RCC 7860 (cell line): ENCODE results near the gene LMNTD1.

ENCODE experiments used
- DNase-seq: peaks from one replicate; pipeline ENCODE4 v3.0.0-alpha.2; 2015; ENCODE audit warnings: low spot score
- FAIRE-seq: peaks from 2 replicates; lab custom pipeline; 2012; peaks lifted over from hg19 to GRCh38; lab: Jason Lieb, UNC

Gene LMNTD1

GRCh38 chr12:25556153-25556552 is 3.1 kb upstream of the LMNTD1 start:
- DNase-seq, result no peak
- no peak for FAIRE-seq

GRCh38 chr12:25552681-25553080 is 402 bp downstream of the LMNTD1 start:
- DNase-seq (no peak), FAIRE-seq (no peak)

GRCh38 chr12:25550186-25550585 is 2.9 kb downstream of the LMNTD1 start:
- FAIRE-seq (no peak), DNase-seq (no peak)

DNA sequence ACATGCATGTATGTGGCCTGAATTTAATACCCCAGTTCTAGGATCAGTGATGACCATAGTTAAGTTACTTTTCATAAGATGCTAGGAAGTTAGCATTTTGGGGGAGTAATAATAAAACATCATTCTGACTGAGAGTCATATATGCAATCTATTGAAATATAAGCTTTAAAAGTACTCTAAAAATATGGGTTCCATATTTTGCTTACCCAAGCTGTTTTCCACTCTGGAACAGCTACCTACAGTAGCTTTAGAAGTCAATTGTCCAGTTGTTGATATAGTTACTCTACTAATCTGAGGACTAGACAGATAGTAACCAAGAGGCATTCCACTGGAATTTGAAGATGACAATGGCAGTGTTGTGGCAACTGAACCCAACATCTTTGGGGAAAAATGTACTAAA is 4.0 kb downstream of the LMNTD1 start:
- FAIRE-seq (no peak), DNase-seq (no peak)

DNA sequence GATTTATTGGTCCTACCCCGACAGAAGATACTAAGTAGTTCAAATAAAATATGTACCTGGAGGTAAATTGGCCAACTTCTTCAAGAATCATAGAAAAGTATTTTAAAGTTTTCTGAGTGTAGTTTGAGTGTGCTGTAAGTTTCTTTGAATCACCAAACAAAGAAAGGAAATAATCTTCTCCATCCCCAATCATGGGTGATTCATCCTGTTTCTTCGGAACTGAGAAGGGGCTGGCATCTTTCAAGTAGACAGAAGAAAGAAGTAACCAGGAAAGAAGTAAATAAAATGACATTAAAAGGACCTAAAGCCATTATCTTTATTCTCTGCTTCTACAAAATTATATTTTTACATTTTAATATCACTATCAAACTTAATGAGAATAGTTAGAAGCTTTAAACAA is 6.8 kb downstream of the LMNTD1 start:
- FAIRE-seq (no peak), DNase-seq (no peak)

- FAIRE-seq, result no peak
These were observed 19.9 kb downstream of the LMNTD1 start for GRCh38 chr12:25533150-25533549.

GRCh38 chr12:25531502-25532052 is 21.5 kb downstream of the LMNTD1 start:
- no peak for FAIRE-seq
- DNase-seq, result no peak

More at GRCh38 chr12:25533150-25533549, 19.9 kb downstream of the LMNTD1 start:
- no peak for DNase-seq

DNA sequence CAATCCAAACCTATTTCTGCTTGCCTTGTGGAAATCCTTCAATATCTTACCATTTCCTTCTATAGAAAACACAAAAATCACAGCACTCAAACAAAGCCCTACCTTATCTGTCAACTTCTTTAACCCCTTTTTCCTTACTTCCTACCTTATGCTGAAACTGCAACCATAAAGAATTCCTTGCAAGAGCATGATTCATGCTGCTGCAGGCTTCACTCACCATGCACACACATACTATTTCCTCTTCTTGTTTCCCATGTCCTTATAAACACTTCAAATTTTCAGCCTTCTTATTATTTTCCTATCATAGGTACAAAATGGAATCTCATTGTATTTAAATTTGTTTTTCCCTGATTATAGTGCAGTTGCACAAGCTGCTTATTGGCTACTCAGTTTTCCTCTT is 23.3 kb downstream of the LMNTD1 start:
- DNase-seq (peak; percentile 8), FAIRE-seq (peak; percentile 22)

GRCh38 chr12:25526778-25527177 is 26.3 kb downstream of the LMNTD1 start:
- FAIRE-seq, result peak; percentile 32

DNA sequence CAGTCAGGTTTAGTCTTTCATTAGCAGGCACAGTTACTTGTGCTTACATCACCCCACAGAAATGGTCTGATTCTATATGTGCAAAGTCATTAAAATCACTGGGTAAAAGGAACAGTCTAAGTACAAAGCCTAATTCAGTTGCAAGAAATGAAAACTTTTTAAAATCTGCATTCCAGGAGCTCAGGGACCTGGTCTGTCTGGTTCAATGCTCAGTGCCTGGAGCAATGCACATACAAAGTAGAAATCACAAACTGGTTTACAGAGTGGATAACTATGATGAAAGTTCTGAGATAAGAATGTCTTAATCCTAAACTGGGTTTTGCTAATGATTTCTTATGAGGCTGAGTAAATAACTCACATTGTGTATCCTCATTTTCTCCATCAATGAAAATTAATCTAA is 28.7 kb downstream of the LMNTD1 start:
- DNase-seq, result no peak
- FAIRE-seq, result no peak

More at GRCh38 chr12:25526778-25527177, 26.3 kb downstream of the LMNTD1 start:
- no peak for DNase-seq

DNA sequence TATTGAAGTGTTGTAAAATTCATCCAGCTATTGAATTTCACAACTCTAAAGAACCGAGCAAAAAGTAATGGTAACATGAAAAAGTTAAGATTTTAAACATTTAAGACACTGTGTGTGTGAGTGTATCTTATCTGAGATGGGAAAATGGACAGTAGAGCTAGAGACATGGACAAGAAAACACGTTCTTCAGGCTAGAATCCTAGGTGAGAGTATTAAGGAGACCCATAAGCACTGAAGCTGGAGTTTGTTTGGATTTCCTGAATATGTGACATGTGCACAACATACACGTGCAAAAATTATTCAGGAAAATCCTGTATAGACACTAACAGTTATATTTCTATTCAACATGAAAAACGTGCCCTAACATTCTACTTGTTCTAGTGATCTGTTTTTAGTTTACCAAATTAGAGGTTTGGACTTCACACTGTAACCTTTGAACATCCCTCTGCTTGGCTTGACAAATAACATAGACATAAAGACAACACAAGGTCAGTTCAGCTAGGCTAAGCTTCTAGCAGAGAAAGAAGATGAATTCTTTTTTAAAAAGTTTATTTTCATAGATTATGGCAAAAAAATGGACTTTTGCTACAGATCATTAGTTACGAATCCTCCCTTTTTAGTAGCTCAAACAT is 31.3 kb downstream of the LMNTD1 start:
- no peak for FAIRE-seq
- DNase-seq, result no peak

DNA sequence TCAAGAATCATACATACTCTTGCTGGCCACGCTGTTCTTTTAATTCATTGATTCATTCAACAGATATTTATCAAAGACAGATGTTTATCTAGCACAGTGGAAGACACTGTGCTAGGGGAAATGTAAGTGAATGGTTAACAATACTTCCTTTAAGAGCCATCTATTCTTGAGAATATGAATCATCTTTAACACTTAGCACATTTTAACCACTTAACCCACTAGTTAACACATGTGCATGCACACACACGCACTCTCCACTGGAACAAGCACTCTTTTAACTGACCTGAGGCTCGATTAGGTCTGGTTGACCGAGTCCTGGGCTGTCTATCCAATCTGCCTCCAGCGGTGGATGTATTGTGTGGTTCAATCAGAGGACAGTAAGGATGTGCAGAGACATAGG is 34.6 kb downstream of the LMNTD1 start:
- FAIRE-seq, result peak; percentile 97

GRCh38 chr12:25504744-25505143 is 48.3 kb downstream of the LMNTD1 start:
- DNase-seq, result no peak
- FAIRE-seq, result no peak

More for the DNA sequence above, 34.6 kb downstream of the LMNTD1 start:
- DNase-seq, result peak; percentile 86

DNA sequence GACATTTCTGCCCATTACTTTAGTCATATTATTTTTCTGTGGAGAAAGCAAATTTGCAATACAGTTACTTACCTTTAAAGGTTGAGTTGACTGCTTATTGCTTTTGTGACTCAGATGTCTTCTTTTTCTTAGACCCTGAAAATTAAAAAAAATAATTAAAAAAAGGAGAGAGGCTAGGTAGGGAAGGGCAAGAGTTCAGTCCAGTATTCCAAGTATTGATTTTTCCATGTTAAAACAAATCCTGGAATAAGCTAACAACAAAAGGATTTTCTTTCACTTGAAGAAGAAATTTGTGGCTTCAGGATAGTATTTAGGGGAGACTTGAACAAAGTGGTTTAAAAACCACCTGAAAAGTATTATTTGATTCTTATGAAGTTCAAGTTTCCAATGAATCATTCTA is 49.4 kb downstream of the LMNTD1 start:
- DNase-seq, result no peak
- FAIRE-seq, result no peak

DNA sequence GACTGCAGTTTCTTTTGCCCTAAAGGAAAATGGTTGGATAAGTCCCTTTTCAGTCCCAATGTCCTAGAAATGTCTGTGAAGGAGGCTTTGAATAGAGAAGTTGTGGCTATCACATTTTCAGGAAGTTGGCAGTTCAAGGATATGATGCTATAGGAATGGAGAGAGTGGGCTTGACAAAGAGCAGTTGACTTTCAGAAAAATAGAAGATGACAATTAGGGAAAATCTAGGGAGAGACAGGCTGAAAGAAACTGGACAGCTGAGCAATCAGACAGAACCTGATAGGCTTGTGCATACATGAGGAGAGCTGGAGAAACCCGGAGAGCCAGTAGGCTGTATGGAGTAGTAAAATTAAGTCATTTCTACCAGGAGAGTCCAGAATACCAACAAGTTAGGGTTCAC is 50.5 kb downstream of the LMNTD1 start:
- FAIRE-seq, result no peak

GRCh38 chr12:25502118-25502517 is 51.0 kb downstream of the LMNTD1 start:
- DNase-seq (no peak), FAIRE-seq (no peak)

More for the DNA sequence above, 50.5 kb downstream of the LMNTD1 start:
- no peak for DNase-seq

- no peak for FAIRE-seq
- DNase-seq, result peak; percentile 60
These were observed 51.5 kb downstream of the LMNTD1 start for GRCh38 chr12:25501549-25501948.

DNA sequence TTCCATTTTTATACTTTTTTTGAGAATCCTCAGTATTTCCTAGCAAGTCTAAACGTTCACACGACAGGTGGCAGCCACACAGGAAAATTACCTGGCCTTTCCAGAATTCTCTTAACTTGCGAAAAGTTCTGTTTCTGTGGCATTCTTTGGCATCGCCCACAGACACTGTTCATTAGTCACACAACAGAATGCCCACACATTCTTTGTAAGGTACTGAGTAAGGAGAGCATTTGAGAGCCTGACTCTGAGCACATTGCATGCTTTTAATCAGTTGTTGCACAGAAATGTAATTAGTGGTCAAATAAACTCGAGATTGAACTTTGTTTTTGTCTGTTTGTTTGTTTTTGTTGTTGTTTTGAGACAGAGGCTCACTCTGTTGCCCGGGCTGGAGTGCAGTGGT is 52.4 kb downstream of the LMNTD1 start:
- peak; percentile 19 for DNase-seq

DNA sequence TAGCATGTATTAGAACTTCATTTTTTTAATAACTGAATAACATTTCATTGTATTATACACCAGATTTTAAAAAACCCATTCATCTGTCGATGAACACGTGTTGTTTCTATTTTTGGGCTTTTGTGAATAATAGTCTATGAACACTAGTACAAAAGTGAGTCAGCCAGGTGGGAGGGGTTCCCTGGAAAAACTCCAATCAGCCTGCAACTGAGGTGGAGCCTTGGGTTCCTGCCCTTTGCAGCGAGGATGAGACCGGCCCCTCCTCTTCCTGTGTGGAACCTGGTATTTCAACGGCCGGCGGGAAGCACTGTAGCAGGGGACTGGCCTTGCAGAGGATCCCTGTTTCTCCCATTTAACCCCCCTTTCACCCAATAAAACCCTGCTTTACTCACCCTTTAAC is 56.1 kb downstream of the LMNTD1 start:
- DNase-seq, result peak; percentile 30
- peak; percentile 52 for FAIRE-seq

More for the DNA sequence above, 52.4 kb downstream of the LMNTD1 start:
- no peak for FAIRE-seq

- DNase-seq, result no peak
- FAIRE-seq, result no peak
These were observed 56.9 kb downstream of the LMNTD1 start for GRCh38 chr12:25496098-25496587.

GRCh38 chr12:25495331-25496097 is 57.6 kb downstream of the LMNTD1 start:
- DNase-seq (peak; percentile 96), FAIRE-seq (peak; percentile 98)

DNA sequence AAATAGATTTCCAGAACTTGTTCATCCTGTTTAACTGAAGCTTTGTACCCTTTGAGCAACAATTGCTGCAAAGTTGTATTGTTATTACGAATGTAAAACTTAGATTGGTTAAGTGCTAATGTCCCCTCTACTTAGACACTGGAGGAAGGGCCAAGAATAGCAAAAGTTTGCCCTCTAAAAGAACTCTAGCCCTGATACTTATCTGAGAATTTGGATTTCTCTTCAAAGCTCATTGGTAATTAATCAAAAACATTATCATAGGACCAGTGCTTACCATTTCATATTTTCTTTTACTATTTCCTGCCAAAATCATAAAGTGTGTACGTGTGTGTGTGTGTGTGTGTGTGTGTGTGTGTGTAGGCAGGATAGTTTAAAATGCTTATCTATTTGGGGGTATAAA is 58.2 kb downstream of the LMNTD1 start:
- DNase-seq (no peak), FAIRE-seq (no peak)
